ENCODE data around the gene MAB21L3. TPM values are rescaled to one million over a fixed set of nuclear protein-coding genes. Genes with fewer than 3 reads are reported as not detected.

MAB21L3 gene
- total and polyA plus RNA-seq, 2 donors (not counting 3 experiments of a cell fraction or from before 2014, with no cell fraction given), result not detected

DNA sequence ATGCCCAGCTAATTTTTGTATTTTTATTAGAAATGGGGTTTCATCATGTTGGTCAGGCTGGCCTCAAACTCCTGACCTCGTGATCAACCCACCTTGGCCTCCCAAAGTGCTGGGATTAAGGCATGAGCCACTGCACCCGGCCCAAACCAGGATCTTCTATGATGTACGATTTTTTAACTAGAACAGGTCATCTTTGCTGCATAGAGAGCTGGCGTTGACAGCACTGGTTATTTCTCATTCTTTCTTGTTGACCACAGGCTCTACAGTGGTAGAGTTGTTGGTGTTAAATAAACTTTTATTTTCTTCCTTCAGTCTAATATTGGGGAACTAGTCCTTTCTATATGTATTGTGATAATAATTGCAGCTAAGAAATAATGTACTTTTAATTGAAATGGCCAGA, 3.8 kb upstream of the MAB21L3 start:
- no peaks in the 10 kb centered on the region for H4K20me1 ChIP-seq (replicated peaks; ENCODE audit: control insufficient read depth, extremely low read depth, insufficient read depth, low read length)
- no peaks in the 10 kb centered on the region for H3K9me1 ChIP-seq (replicated peaks; ENCODE audit: control insufficient read depth, extremely low read depth, insufficient read depth, low read length)
- no peak overlapping the region for H3K27ac ChIP-seq (ENCODE audit: insufficient read depth, low read depth, low read length)
- DNase-seq (ENCODE audit: low read depth, low spot score), result no peak
- no peak overlapping the region for H3K4me3 ChIP-seq (replicated peaks in 1 of 3; ENCODE audit: insufficient read depth in 1 of 3, low read depth in 1 of 3, low read length in 3 of 3)
- H2AFZ ChIP-seq (ENCODE audit: low read depth, low read length), result no peak overlapping the region
- H3K9ac ChIP-seq (replicated peaks; ENCODE audit: extremely low read depth, insufficient read depth, low read length), result no peak overlapping the region
- no peaks in the 10 kb centered on the region for H3K79me2 ChIP-seq (ENCODE audit: control insufficient read depth, insufficient read depth, low read length)
- no peaks in the 10 kb centered on the region for H3K4me1 ChIP-seq (ENCODE audit: control insufficient read depth, extremely low read depth, insufficient read depth, low read length)
- dilution Hi-C loops (cut with MboI; ENCODE audit: extremely low pct_ligation_motif_present, low sequenced_read_pairs), result no loop called here
- no peaks in the 10 kb centered on the region for H3K36me3 ChIP-seq (ENCODE audit: control insufficient read depth in 2 of 2, extremely low read depth in 1 of 2, insufficient read depth in 2 of 2, low read length in 2 of 2)
- H3K9me3 ChIP-seq (replicated peaks; ENCODE audit: control insufficient read depth, insufficient read depth, low read length), result no peaks in the 10 kb centered on the region
- intact Hi-C loops (cut with micrococcal nuclease), result no loop called here
- POLR2A ChIA-PET, result no interaction called here
- no peak for TF ChIP-seq MYC (IDR thresholded peaks at IDR 0.05; ENCODE audit: low read depth, low read length)
- TF ChIP-seq EZH2 (IDR thresholded peaks at IDR 0.05; ENCODE audit: borderline replicate concordance, low read depth, low read length, severe bottlenecking), result no peak
- TF ChIP-seq GATA2 (IDR thresholded peaks at IDR 0.05; ENCODE audit: insufficient read depth, insufficient read length, low read depth, low read length), result no peak
- no peak for TF ChIP-seq POLR2A (IDR thresholded peaks at IDR 0.05; ENCODE audit: low read depth, low read length)
- no peak for TF ChIP-seq POLR2AphosphoS5 (IDR thresholded peaks at IDR 0.05; ENCODE audit: insufficient read depth, low read depth, low read length)
- TF ChIP-seq, protein P1, sequence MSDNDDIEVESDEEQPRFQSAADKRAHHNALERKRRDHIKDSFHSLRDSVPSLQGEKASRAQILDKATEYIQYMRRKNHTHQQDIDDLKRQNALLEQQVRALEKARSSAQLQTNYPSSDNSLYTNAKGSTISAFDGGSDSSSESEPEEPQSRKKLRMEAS (IDR thresholded peaks at IDR 0.05; ENCODE audit: insufficient read depth, insufficient read length), result no peak
- TF ChIP-seq, protein P2, sequence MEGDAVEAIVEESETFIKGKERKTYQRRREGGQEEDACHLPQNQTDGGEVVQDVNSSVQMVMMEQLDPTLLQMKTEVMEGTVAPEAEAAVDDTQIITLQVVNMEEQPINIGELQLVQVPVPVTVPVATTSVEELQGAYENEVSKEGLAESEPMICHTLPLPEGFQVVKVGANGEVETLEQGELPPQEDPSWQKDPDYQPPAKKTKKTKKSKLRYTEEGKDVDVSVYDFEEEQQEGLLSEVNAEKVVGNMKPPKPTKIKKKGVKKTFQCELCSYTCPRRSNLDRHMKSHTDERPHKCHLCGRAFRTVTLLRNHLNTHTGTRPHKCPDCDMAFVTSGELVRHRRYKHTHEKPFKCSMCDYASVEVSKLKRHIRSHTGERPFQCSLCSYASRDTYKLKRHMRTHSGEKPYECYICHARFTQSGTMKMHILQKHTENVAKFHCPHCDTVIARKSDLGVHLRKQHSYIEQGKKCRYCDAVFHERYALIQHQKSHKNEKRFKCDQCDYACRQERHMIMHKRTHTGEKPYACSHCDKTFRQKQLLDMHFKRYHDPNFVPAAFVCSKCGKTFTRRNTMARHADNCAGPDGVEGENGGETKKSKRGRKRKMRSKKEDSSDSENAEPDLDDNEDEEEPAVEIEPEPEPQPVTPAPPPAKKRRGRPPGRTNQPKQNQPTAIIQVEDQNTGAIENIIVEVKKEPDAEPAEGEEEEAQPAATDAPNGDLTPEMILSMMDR (IDR thresholded peaks at IDR 0.05; ENCODE audit: extremely low read depth in 1 of 2, insufficient read depth in 1 of 2, low read depth in 1 of 2, low read length in 2 of 2), result no peak
- TF ChIP-seq FOS (IDR thresholded peaks at IDR 0.05; ENCODE audit: borderline replicate concordance, insufficient read depth, low read length), result no peak
- no peak for TF ChIP-seq JUN (IDR thresholded peaks at IDR 0.05; ENCODE audit: borderline replicate concordance, insufficient read depth, insufficient read length, low read depth)
- FAIRE-seq, result no peak
- no peaks in the 10 kb centered on the region for H3K27me3 ChIP-seq (ENCODE audit: control insufficient read depth in 2 of 2, insufficient read depth in 2 of 2, low read length in 2 of 2)
- CTCF ChIA-PET, result no interaction called here
- H3K4me2 ChIP-seq (ENCODE audit: insufficient read depth, low read length), result no peak overlapping the region
- BruUV-seq (replicated peaks), result no TSS peak

All from endothelial cell of umbilical vein (primary cell).